ENCODE results near the gene PDE7B. TPM values are rescaled to one million over a fixed set of nuclear protein-coding genes. Genes with fewer than 3 reads are reported as not detected.

PDE7B gene
- total and polyA plus RNA-seq, 2 donors (not counting 1 experiment from before 2014, with no cell fraction given): 7.9 to 21.5 TPM

DNA sequence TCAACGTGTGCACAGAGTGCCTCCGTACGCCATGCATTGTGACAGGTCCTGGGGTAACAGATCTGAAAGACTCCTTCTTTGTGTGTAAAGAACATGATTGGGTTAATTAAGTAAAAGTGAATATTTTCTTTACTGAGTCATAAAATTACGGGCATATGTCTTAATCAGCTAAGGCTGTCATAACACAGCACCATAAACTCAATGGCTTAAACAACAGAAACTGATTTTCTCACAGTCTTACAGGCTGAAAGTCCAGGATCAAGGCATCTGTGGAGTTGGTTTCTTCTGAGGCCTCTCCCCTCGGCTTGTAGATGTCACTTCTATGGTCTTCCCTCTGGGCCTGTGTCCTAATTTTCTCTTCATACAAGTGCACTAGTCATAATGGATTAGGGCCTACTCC lies 221.7 kb downstream of the PDE7B start:
- DNase-seq (ENCODE audit: low read depth in 2 of 2): peak in 1 of 2 donors; percentile 27
- TF ChIP-seq EZH2 (IDR thresholded peaks at IDR 0.05; ENCODE audit: low read length, missing control alignments): no peak
- TF ChIP-seq, protein P1, sequence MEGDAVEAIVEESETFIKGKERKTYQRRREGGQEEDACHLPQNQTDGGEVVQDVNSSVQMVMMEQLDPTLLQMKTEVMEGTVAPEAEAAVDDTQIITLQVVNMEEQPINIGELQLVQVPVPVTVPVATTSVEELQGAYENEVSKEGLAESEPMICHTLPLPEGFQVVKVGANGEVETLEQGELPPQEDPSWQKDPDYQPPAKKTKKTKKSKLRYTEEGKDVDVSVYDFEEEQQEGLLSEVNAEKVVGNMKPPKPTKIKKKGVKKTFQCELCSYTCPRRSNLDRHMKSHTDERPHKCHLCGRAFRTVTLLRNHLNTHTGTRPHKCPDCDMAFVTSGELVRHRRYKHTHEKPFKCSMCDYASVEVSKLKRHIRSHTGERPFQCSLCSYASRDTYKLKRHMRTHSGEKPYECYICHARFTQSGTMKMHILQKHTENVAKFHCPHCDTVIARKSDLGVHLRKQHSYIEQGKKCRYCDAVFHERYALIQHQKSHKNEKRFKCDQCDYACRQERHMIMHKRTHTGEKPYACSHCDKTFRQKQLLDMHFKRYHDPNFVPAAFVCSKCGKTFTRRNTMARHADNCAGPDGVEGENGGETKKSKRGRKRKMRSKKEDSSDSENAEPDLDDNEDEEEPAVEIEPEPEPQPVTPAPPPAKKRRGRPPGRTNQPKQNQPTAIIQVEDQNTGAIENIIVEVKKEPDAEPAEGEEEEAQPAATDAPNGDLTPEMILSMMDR (conservative IDR thresholded peaks at IDR 0.05 in 1 of 2, IDR thresholded peaks at IDR 0.05 in 1 of 2; ENCODE audit: low read depth in 1 of 2, low read length in 2 of 2): no peak
- H3K27ac ChIP-seq (ENCODE audit: insufficient read depth, low read length): no peak overlapping the region

DNA sequence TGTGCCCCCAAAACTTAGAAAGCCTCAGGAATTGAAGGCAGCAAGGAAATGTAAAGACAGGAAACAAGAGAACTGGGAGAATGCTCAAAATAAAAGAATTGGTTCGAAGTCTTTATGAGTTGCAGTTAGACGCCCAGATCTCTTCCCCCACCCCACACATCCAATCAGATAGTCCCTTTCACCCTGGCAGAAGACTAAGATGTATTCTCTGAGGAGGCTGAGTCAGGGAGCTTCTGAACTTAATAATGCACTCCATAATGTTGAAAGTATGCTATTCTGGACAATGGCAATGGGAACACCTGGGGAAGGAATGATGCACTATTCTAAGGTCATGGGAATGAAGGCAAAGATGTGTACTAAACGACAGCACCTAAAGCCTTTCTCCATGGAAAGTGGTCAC lies 225.0 kb downstream of the PDE7B start:
- Histone ChIP-seq H3K36me3 (ENCODE audit: control insufficient read depth, insufficient read depth, low read length) (no peaks in the 10 kb centered on the region), H3K4me3 (replicated peaks in 1 of 4; ENCODE audit: control extremely low read depth in 1 of 4, insufficient read depth in 1 of 4, low read depth in 3 of 4, low read length in 4 of 4) (no peak overlapping the region), H3K4me1 (ENCODE audit: control insufficient read depth, extremely low read depth, insufficient read depth, low read length) (peaks cover 5% of the 10 kb centered on the region), H4K20me1 (ENCODE audit: control insufficient read depth, extremely low read depth, insufficient read depth, low read length) (no peaks in the 10 kb centered on the region), H2AFZ (ENCODE audit: low read length) (no peak overlapping the region), H3K4me2 (ENCODE audit: extremely low read depth, insufficient read depth, low read length) (no peak overlapping the region), H3K9me3 (ENCODE audit: control insufficient read depth, insufficient read depth, low read depth, low read length) (no peaks in the 10 kb centered on the region), H3K27ac (ENCODE audit: insufficient read depth, low read length) (peak overlapping the region; percentile 67), H3K9ac (ENCODE audit: insufficient read depth, low read length) (no peak overlapping the region), H3K27me3 (ENCODE audit: control insufficient read depth, insufficient read depth, low read length) (no peaks in the 10 kb centered on the region), H3K79me2 (ENCODE audit: control insufficient read depth, insufficient read depth, low read length) (no peaks in the 10 kb centered on the region)
- TF ChIP-seq EZH2 (IDR thresholded peaks at IDR 0.05; ENCODE audit: low read length, missing control alignments): no peak
- TF ChIP-seq, protein P1 (conservative IDR thresholded peaks at IDR 0.05 in 1 of 2, IDR thresholded peaks at IDR 0.05 in 1 of 2; ENCODE audit: low read depth in 1 of 2, low read length in 2 of 2): no peak
- DNase-seq (ENCODE audit: low read depth in 2 of 2): peak in 1 of 2 donors; percentile 73

More for the DNA sequence above, 221.7 kb downstream of the PDE7B start:
- Histone ChIP-seq H3K36me3 (ENCODE audit: control insufficient read depth, insufficient read depth, low read length) (no peaks in the 10 kb centered on the region), H2AFZ (ENCODE audit: low read length) (no peak overlapping the region), H3K4me3 (replicated peaks in 1 of 4; ENCODE audit: control extremely low read depth in 1 of 4, insufficient read depth in 1 of 4, low read depth in 3 of 4, low read length in 4 of 4) (no peak overlapping the region), H3K9ac (ENCODE audit: insufficient read depth, low read length) (no peak overlapping the region), H3K4me1 (ENCODE audit: control insufficient read depth, extremely low read depth, insufficient read depth, low read length) (peaks cover 8% of the 10 kb centered on the region), H4K20me1 (ENCODE audit: control insufficient read depth, extremely low read depth, insufficient read depth, low read length) (no peaks in the 10 kb centered on the region), H3K79me2 (ENCODE audit: control insufficient read depth, insufficient read depth, low read length) (no peaks in the 10 kb centered on the region), H3K4me2 (ENCODE audit: extremely low read depth, insufficient read depth, low read length) (no peak overlapping the region), H3K9me3 (ENCODE audit: control insufficient read depth, insufficient read depth, low read depth, low read length) (no peaks in the 10 kb centered on the region), H3K27me3 (ENCODE audit: control insufficient read depth, insufficient read depth, low read length) (no peaks in the 10 kb centered on the region)

DNA sequence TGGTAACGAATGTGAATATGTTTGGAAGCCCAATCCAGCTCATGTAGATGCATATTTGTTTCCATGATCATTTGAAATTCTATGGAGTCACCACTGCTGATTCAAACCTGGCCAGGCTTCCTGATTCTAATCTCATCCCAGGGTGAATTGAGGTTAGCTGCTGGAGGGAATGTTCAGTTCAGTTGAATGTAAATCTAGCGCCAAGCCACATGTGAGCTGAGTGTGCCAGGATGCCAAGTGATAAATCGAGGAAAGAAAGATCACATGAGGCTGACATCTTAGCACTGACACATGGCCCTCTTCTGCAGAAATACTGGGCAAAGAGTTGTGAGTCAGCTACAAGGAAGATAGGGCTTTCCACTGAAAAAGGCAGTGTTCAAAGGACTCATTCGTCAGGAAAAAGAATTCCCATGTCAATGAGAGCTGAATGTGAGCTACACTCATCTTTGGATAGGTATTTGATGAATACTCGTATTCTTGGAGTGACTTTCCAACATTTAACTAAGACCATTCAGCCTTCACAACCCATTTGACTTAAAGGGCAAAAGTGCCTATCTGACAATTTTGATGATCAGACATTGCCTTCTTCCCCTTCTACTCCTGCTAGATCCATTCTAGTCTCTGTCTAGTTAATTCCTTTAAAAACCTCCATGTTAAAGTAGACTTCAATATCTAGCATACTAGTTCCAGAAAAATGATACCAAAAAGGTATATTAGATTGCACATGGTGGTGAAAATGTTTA lies 226.5 kb downstream of the PDE7B start:
- Histone ChIP-seq H2AFZ (ENCODE audit: low read length) (no peak overlapping the region), H3K27me3 (ENCODE audit: control insufficient read depth, insufficient read depth, low read length) (no peaks in the 10 kb centered on the region), H3K4me3 (replicated peaks in 1 of 4; ENCODE audit: control extremely low read depth in 1 of 4, insufficient read depth in 1 of 4, low read depth in 3 of 4, low read length in 4 of 4) (no peak overlapping the region), H4K20me1 (ENCODE audit: control insufficient read depth, extremely low read depth, insufficient read depth, low read length) (no peaks in the 10 kb centered on the region), H3K9me3 (ENCODE audit: control insufficient read depth, insufficient read depth, low read depth, low read length) (no peaks in the 10 kb centered on the region), H3K36me3 (ENCODE audit: control insufficient read depth, insufficient read depth, low read length) (no peaks in the 10 kb centered on the region), H3K79me2 (ENCODE audit: control insufficient read depth, insufficient read depth, low read length) (no peaks in the 10 kb centered on the region), H3K4me2 (ENCODE audit: extremely low read depth, insufficient read depth, low read length) (peak overlapping the region; percentile 21), H3K9ac (ENCODE audit: insufficient read depth, low read length) (no peak overlapping the region), H3K4me1 (ENCODE audit: control insufficient read depth, extremely low read depth, insufficient read depth, low read length) (peaks cover 5% of the 10 kb centered on the region), H3K27ac (ENCODE audit: insufficient read depth, low read length) (peak overlapping the region; percentile 65)
- peak; percentile 92 to 99 for DNase-seq (ENCODE audit: low read depth in 2 of 2)
- TF ChIP-seq, protein P1 (conservative IDR thresholded peaks at IDR 0.05 in 1 of 2, IDR thresholded peaks at IDR 0.05 in 1 of 2; ENCODE audit: low read depth in 1 of 2, low read length in 2 of 2): no peak
- no peak for TF ChIP-seq EZH2 (IDR thresholded peaks at IDR 0.05; ENCODE audit: low read length, missing control alignments)

Measured in fibroblast of lung (primary cell).